ENCODE data around the gene LTBP1.

The LTBP1 gene

GRCh38 chr2:33197198-33197938 lies 250.6 kb downstream of the LTBP1 start:
- no peak for DNase-seq (ENCODE audit: low read depth, low spot score)

GRCh38 chr2:33202641-33203522 lies 256.1 kb downstream of the LTBP1 start:
- DNase-seq (ENCODE audit: low read depth, low spot score) = no peak

DNA sequence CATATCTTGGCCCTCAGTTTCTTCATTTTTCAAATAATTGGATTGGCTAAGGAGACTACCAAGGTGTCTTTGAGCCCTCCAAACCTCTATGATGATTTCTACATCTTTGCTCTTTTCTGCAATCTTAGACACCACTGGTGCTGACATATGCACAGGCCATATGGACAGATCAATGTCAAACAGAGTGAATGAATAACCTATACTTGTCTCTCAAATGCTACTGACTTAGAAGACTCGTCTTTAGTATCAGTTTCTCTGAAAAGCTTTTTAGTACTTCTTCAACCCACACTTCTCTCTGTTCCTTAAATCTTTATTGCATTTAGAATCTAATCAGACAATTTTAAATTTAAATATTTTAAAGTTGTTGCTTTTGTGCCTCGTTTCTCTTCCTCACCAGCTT lies 258.2 kb downstream of the LTBP1 start:
- DNase-seq (ENCODE audit: low read depth, low spot score) = no peak

- DNase-seq (ENCODE audit: low read depth, low spot score) = no peak
Measured at GRCh38 chr2:33205693-33206434, 259.1 kb downstream of the LTBP1 start.

DNA sequence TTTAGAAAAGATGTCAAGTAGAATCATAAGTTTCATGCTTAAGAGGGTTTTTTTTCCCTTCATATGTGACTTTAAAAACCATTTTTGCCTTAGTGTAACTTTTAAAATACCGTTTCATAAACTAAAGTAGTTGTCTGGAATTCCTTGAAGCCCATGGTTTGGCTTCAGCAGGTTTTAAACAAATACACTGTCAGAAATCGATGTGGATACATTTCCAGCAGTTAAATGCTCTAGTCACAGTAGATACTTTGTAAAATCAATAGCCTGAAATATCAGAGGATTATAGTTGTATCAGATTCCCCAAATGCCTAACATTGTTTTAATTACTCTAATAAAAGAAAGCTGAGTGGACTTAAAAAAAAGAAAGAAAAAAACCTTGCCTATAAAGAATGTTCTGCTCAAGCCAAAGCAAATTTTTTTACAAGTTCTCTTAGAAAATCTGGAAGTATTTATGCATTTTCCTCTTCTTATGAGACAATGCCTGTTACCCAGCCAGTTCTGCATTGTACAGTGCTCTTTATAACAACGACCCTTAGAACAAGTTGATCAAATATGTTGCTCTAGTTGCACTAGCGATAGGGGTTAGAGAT lies 260.5 kb downstream of the LTBP1 start:
- no peak for DNase-seq (ENCODE audit: low read depth, low spot score)

DNA sequence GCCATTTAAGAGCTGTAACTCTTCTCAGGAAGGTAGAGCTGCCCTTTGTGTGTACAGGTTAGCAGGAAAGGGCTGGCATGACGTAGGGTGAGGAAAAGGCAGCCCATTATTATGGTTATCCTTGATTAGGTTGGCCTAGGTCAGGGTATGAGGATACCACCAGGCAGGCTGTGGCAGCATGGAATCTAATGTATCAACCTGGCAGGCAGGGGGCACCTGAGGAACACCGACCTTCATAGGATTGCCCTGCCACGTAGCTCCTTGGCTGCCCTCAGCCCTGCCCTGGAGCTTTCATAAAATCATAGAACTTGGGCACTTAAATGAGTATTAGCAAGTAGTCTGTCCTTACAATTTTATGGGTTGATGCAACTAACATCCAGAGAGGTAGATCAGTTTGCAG lies 261.6 kb downstream of the LTBP1 start:
- no peak for DNase-seq (ENCODE audit: low read depth, low spot score)

GRCh38 chr2:33209976-33210375 lies 263.2 kb downstream of the LTBP1 start:
- DNase-seq (ENCODE audit: low read depth, low spot score) = no peak

DNA sequence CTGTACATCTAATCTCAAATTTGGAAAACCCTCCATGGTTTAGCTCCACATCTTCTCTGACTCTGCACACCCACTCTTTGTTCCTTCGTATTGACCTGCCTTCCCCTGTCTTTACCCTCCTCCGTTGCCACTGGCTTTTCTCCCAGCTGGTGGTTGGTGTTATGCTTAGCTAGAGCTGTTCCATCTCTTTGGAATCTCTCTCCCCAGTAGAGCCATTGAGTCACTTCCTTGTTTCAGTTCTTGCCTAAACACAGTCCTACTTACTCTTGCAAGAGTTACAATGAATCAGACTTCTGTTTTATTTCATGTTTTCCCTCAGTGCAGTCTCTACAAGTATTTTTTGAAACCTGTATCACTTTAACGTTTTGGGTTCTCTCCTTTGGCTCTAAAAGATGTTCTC lies 263.9 kb downstream of the LTBP1 start:
- no peak for DNase-seq (ENCODE audit: low read depth, low spot score)

GRCh38 chr2:33212151-33212550 lies 265.4 kb downstream of the LTBP1 start:
- no peak for DNase-seq (ENCODE audit: low read depth, low spot score)

DNA sequence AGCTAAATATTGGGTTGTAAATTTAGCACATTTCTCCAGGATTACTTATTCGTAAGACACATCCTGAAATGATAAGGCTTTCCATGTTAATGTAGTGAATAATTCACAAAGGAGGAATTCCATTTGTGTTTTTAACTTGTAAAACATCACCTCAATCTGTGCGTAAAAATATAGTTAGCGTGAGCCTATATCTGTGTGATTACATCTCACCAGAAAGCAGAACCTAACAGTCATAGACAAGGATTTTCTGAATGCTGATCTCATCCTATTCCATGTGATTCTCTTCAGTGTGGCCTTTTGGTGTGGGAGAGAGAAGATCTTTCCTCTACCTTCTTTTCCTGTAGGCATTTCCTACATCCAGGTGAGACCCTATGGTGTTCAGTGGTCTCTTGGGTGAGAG lies 266.5 kb downstream of the LTBP1 start:
- no peak for DNase-seq (ENCODE audit: low read depth, low spot score)

DNA sequence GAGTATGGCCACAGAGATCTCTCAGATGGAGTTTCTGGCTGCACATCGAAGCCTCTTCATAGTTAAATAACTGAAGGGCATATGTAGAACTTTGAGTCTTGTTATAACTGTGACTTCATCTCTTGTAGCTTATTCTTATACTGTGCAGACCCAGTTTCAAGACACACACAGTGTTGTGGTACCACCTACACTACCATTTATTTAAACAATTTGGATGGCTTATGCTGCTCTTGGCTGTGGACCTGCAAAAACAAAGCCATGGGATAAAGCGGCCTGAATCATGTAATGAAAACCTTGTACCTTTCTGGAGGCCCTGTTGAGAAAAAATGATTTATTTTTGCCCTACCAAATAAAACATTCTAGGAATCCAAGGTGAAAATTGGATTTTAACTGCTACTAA lies 266.9 kb downstream of the LTBP1 start:
- no peak for DNase-seq (ENCODE audit: low read depth, low spot score)

GRCh38 chr2:33214436-33214835 lies 267.7 kb downstream of the LTBP1 start:
- DNase-seq (ENCODE audit: low read depth, low spot score) = no peak

- DNase-seq (ENCODE audit: low read depth, low spot score) = no peak
Measured at GRCh38 chr2:33214857-33215256, 268.1 kb downstream of the LTBP1 start.

DNA sequence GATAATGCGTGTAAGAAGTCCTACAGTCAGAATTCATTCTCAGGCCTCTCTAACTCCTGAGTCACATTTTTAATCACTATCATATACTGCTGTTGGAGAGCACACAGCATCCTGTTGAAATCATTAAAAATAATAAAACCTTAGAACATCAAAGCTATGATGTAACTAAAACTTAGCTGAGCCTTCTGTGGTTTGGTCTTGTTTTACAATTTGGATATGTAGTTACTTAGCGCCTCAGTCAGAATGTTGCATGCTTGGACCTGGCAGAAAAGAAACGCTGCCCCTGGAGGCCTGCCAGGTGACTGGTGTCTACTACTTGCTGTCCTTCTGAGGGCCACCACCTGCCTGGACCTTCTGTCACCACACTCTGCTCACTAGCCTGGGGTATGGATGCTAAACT lies 268.5 kb downstream of the LTBP1 start:
- no peak for DNase-seq (ENCODE audit: low read depth, low spot score)

GRCh38 chr2:33215983-33216382 lies 269.2 kb downstream of the LTBP1 start:
- DNase-seq (ENCODE audit: low read depth, low spot score) = no peak

GRCh38 chr2:33216508-33217182 lies 269.9 kb downstream of the LTBP1 start:
- DNase-seq (ENCODE audit: low read depth, low spot score) = no peak

DNA sequence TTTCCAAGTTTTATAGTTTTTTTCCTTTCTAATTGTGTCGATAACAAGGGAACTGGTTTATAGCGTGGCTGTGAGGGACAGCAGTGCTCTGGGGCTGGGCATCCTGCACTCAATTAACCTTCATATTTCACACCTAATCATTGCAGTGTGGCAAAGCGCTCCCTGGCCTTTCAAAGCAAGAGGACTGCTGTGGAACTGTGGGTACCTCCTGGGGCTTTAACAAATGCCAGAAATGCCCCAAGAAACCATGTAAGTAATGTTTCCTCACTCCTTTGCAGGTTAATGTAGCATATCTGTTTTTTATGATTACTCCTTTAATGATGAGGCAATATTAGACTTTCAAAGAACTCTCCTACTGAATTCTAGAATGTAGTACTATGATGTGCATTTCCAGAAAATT lies 270.7 kb downstream of the LTBP1 start:
- no peak for DNase-seq (ENCODE audit: low read depth, low spot score)

DNA sequence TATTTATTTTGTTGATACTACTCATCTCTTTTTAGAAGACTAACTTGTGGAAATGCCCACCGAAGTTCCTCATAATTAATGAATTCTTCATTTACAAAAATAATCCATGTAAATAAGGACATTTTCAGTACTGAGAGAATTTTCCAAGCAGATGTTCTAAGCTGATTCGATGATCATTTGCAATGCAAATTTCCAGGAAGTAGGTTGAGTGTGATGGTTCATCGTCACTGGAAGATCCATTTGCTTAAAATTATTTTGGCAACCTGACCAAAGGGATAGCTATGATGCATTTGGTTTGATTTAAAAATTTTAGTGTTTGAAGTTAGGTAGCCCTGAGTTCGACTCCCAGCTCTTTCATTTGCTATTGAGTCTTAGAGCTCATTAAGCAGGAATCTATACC lies 272.4 kb downstream of the LTBP1 start:
- no peak for DNase-seq (ENCODE audit: low read depth, low spot score)

GRCh38 chr2:33219850-33220275 lies 273.1 kb downstream of the LTBP1 start:
- DNase-seq (ENCODE audit: low read depth, low spot score) = no peak

DNA sequence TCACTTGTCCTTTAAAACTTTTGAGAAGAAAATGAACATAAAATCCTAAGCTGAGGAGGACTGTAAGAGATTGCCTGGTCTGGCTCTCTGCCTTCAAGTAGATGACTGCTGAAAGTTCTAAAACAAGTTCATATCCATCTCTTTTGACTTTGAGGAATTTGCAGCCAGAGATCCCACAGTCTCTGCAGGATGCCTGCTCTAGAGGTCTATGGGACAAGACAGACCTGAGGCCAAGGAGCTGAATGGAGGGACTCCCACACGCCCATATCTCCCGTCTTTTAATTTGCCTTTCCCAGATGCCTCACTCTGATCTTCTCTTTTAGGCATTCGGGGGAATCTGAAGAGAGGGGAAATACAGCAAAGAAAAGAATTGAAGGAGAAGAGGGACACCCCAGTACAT lies 273.8 kb downstream of the LTBP1 start:
- DNase-seq (ENCODE audit: low read depth, low spot score) = no peak

GRCh38 chr2:33221046-33221784 lies 274.5 kb downstream of the LTBP1 start:
- no peak for DNase-seq (ENCODE audit: low read depth, low spot score)
